ENCODE measurements around the gene HPGD. TPM values are rescaled to one million over a fixed set of nuclear protein-coding genes. Genes with fewer than 3 reads are reported as not detected.
"Not testable (repeated sequence)": the region's sequence is repeated elsewhere in the genome, so short reads cannot be mapped to it uniquely, and the experiment has no call there.

HPGD gene
- total RNA-seq, 4 donors from 2014 or later, result 69.0 to 143 (median 108) TPM

- Histone ChIP-seq H3K4me3 (no peak overlapping the region), H3K36me3 (no peaks in the 10 kb centered on the region), H3K27me3 (no peaks in the 10 kb centered on the region), H3K9me3 (no peaks in the 10 kb centered on the region), H3K27ac (no peak overlapping the region), H3K4me1 (no peaks in the 10 kb centered on the region)
- DNase-seq (ENCODE audit: low spot score in 2 of 2), result no peak
- 76% methylated on average over 3 of the region's 3 CpGs for WGBS
- TF ChIP-seq POLR2AphosphoS5 (IDR thresholded peaks at IDR 0.05) (no peak), CTCF (IDR thresholded peaks at IDR 0.05) (no peak), EP300 (IDR thresholded peaks at IDR 0.05) (no peak)
Observed at GRCh38 chr4:174496631-174497432, 25.5 kb downstream of the HPGD start.

GRCh38 chr4:174495626-174496025 is 26.7 kb downstream of the HPGD start:
- no peaks in the 10 kb centered on the region for H3K27me3 ChIP-seq

GRCh38 chr4:174494726-174495125 is 27.6 kb downstream of the HPGD start:
- no peaks in the 10 kb centered on the region for H3K4me1 ChIP-seq
- H3K27ac ChIP-seq, result no peak overlapping the region
- TF ChIP-seq POLR2AphosphoS5 (IDR thresholded peaks at IDR 0.05), result no peak
- TF ChIP-seq EP300 (IDR thresholded peaks at IDR 0.05), result no peak
- no peak for TF ChIP-seq POLR2A (IDR thresholded peaks at IDR 0.05)
- TF ChIP-seq CTCF (IDR thresholded peaks at IDR 0.05), result no peak
- no peak for DNase-seq (ENCODE audit: low spot score in 2 of 2)
- 68% methylated on average over 3 of the region's 3 CpGs for WGBS
- H3K4me3 ChIP-seq, result no peak overlapping the region
- no peaks in the 10 kb centered on the region for H3K27me3 ChIP-seq
- no peaks in the 10 kb centered on the region for H3K9me3 ChIP-seq
- H3K36me3 ChIP-seq, result no peaks in the 10 kb centered on the region

More at GRCh38 chr4:174495626-174496025, 26.7 kb downstream of the HPGD start:
- H3K9me3 ChIP-seq, result no peaks in the 10 kb centered on the region
- H3K4me3 ChIP-seq, result no peak overlapping the region
- no peak overlapping the region for H3K27ac ChIP-seq
- H3K4me1 ChIP-seq, result no peaks in the 10 kb centered on the region
- WGBS, result 68% methylated on average over 2 of the region's 2 CpGs
- DNase-seq (ENCODE audit: low spot score in 2 of 2), result no peak
- TF ChIP-seq POLR2AphosphoS5 (IDR thresholded peaks at IDR 0.05), result no peak
- no peak for TF ChIP-seq CTCF (IDR thresholded peaks at IDR 0.05)
- TF ChIP-seq POLR2A (IDR thresholded peaks at IDR 0.05), result no peak
- TF ChIP-seq EP300 (IDR thresholded peaks at IDR 0.05), result no peak
- H3K36me3 ChIP-seq, result no peaks in the 10 kb centered on the region

GRCh38 chr4:174494146-174494545 is 28.1 kb downstream of the HPGD start:
- H3K36me3 ChIP-seq, result no peaks in the 10 kb centered on the region
- no peaks in the 10 kb centered on the region for H3K27me3 ChIP-seq
- H3K9me3 ChIP-seq, result no peaks in the 10 kb centered on the region
- no peak overlapping the region for H3K4me3 ChIP-seq
- H3K4me1 ChIP-seq, result no peaks in the 10 kb centered on the region
- no peak overlapping the region for H3K27ac ChIP-seq
- no peak for TF ChIP-seq EP300 (IDR thresholded peaks at IDR 0.05)
- no peak for TF ChIP-seq POLR2A (IDR thresholded peaks at IDR 0.05)
- no peak for TF ChIP-seq CTCF (IDR thresholded peaks at IDR 0.05)
- TF ChIP-seq POLR2AphosphoS5 (IDR thresholded peaks at IDR 0.05), result no peak
- no peak for DNase-seq (ENCODE audit: low spot score in 2 of 2)

- no peak for TF ChIP-seq POLR2A (IDR thresholded peaks at IDR 0.05)
- no peak for TF ChIP-seq CTCF (IDR thresholded peaks at IDR 0.05)
- no peak for TF ChIP-seq EP300 (IDR thresholded peaks at IDR 0.05)
- TF ChIP-seq POLR2AphosphoS5 (IDR thresholded peaks at IDR 0.05), result no peak
- WGBS, result 24% methylated on average over 3 of the region's 3 CpGs
Observed at GRCh38 chr4:174490451-174490961, 31.8 kb downstream of the HPGD start.

GRCh38 chr4:174488368-174488767 is 33.9 kb downstream of the HPGD start:
- not testable (repeated sequence) for H3K27ac ChIP-seq; H3K36me3 ChIP-seq; DNase-seq (ENCODE audit: low spot score in 2 of 2); H3K4me3 ChIP-seq; H3K27me3 ChIP-seq; H3K9me3 ChIP-seq; H3K4me1 ChIP-seq
- WGBS, result 95% methylated on average over 10 of the region's 10 CpGs

More at GRCh38 chr4:174490451-174490961, 31.8 kb downstream of the HPGD start:
- no peak for DNase-seq (ENCODE audit: low spot score in 2 of 2)
- Histone ChIP-seq H3K27me3 (no peaks in the 10 kb centered on the region), H3K9me3 (no peaks in the 10 kb centered on the region), H3K4me1 (no peaks in the 10 kb centered on the region), H3K27ac (no peak overlapping the region), H3K36me3 (no peaks in the 10 kb centered on the region), H3K4me3 (no peak overlapping the region)

All from suprapubic skin (tissue), 4 donors.